ENCODE measurements around the gene MEI1. TPM values are rescaled to one million over a fixed set of nuclear protein-coding genes. Genes with fewer than 3 reads are reported as not detected.

Gene MEI1
- total and polyA plus RNA-seq, 2 of the 4 experiments (the other 2 are of a cell fraction): 0.90 to 2.6 TPM

DNA sequence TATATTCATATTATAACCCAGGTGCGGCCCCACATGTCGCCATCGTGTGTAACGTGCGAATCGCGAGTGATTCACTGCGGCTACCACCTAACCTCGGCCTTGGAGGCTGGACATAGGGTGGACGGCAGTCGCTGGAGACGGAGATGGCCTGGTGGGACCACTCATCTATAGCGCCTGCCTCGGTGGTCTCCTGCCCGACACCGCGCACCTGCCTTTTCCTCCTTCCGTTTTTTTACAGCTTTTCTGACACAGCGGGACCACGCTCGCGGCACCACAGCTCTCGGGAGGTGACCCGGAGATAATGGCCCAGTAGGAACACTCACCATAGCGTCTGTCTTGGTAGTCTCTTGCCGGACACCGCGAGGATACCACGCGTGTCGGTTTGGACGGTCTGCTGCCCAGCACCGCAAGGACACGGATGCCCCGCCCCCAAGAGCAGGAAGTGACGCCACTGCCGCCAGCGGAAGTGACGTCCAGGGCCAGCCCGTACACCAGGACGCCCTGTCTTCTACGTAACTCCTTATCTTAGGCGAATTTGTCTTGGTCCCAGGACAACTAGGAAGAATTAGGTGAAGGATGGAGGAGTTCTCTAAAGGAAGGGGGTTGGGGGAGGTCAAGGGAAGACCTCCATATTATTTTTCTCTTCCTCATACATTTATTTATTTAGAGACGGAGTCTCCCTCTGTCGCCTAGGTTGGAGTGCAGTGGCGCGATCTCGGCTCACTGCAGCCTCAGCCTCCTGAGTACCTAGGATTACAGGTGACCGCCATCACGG lies 17.1 kb upstream of the MEI1 start:
- H4K91ac ChIP-seq (ENCODE audit: insufficient read depth, low read depth, low read length): peak overlapping the region; percentile 57; the same call in 1 of the 2 replicates
- H3K9me3 ChIP-seq (ENCODE audit: control insufficient read depth, insufficient read depth, low read length): no peaks in the 10 kb centered on the region
- H4K8ac ChIP-seq (ENCODE audit: low read depth in 2 of 2, low read length in 2 of 2): peak overlapping the region in 1 of 2 experiments; percentile 92; a peak in 2 of 4 replicates
- peaks cover 7% of the 10 kb centered on the region; the same call in 1 of the 2 replicates for H3K9me1 ChIP-seq (ENCODE audit: insufficient read depth, low read length)
- intact Hi-C loops (cut with micrococcal nuclease) (no loop called here), dilution Hi-C loops (cut with HindIII; ENCODE audit: low sequenced_read_pairs, unreplicated experiment) (no loop called here), in situ Hi-C loops (cut with MboI; ENCODE audit: low sequenced_read_pairs) (no loop called here)
- peak overlapping the region; percentile 61 for H3K56ac ChIP-seq (ENCODE audit: extremely low read depth, insufficient read depth, low read length)
- peaks cover 14% of the 10 kb centered on the region for H3K36me3 ChIP-seq (ENCODE audit: control insufficient read depth, insufficient read depth, low read length)
- CTCF ChIA-PET: interaction anchor here (1.6 kb wide), 1 partner anchor 15 kb away, joined by 5 read pairs; no protein-coding TSS in a partner anchor
- peak overlapping the region; percentile 49 for H3K4me2 ChIP-seq (ENCODE audit: low read depth, low read length)
- H3K9ac ChIP-seq (ENCODE audit: low read depth, low read length): peak overlapping the region; percentile 62
- peaks cover 32% of the 10 kb centered on the region for H4K20me1 ChIP-seq (ENCODE audit: insufficient read depth, low read length)
- no peak overlapping the region for H2BK120ac ChIP-seq (ENCODE audit: low read depth, low read length)
- H3K23ac ChIP-seq (ENCODE audit: low read depth, low read length): peak overlapping the region; percentile 67
- H2BK20ac ChIP-seq (ENCODE audit: low read depth, low read length): no peak overlapping the region; the same call in 1 of the 2 replicates
- peak overlapping the region; percentile 77 for H2BK5ac ChIP-seq (ENCODE audit: low read depth, low read length, poor library complexity, severe bottlenecking)
- peak overlapping the region; percentile 94 for H3K4me3 ChIP-seq (ENCODE audit: insufficient read depth, low read depth, low read length)
- H2BK15ac ChIP-seq (ENCODE audit: low read depth, low read length): no peak overlapping the region
- H3K27me3 ChIP-seq (ENCODE audit: control insufficient read depth, insufficient read depth, low read length): no peaks in the 10 kb centered on the region
- no peak overlapping the region for H3K18ac ChIP-seq (ENCODE audit: low read depth, low read length)
- 35% methylated on average over 12 of the region's 50 CpGs; no CpG with 5 or more reads in 1 of the 2 experiments for WGBS, 2 experiments (ENCODE audit: extremely low coverage in 2 of 2, insufficient read length in 1 of 2)
- peak; percentile 88 for DNase-seq
- H2AK9ac ChIP-seq (replicated peaks; ENCODE audit: low read depth, low read length, poor library complexity): peak overlapping the region; percentile 90
- H2AFZ ChIP-seq (replicated peaks; ENCODE audit: low read length, poor library complexity): peak overlapping the region; percentile 94
- peak overlapping the region; percentile 84 for H3K4ac ChIP-seq (ENCODE audit: low read depth, low read length)
- H2AK5ac ChIP-seq (ENCODE audit: low read depth, low read length): peak overlapping the region; percentile 74
- peak overlapping the region; percentile 43 for H3K27ac ChIP-seq (ENCODE audit: insufficient read depth, low read length)
- H4K5ac ChIP-seq (ENCODE audit: low read depth, low read length): peak overlapping the region; percentile 62; the same call in 1 of the 2 replicates
- POLR2A ChIA-PET (ENCODE audit: unreplicated experiment): no interaction called here
- no TSS peak for BruUV-seq (replicated peaks)
- no peaks in the 10 kb centered on the region; the same call in 1 of the 2 replicates for H3K4me1 ChIP-seq (ENCODE audit: control insufficient read depth, insufficient read depth, low read length)
- H3K79me1 ChIP-seq (ENCODE audit: low read depth in 1 of 2, low read length in 2 of 2): peaks cover 20 to 60% of the 10 kb centered on the region in 2 experiments
- H3K14ac ChIP-seq (replicated peaks; ENCODE audit: low read depth, low read length): peak overlapping the region; percentile 94
- TF ChIP-seq MAZ (IDR thresholded peaks at IDR 0.05; ENCODE audit: borderline replicate concordance, low read depth, low read length) (peak; percentile 48; the same call in 1 of the 2 replicates), MXI1 (IDR thresholded peaks at IDR 0.05; ENCODE audit: borderline replicate concordance, low read depth, low read length) (peak; percentile 85; the same call in 1 of the 2 replicates), POLR2A (IDR thresholded peaks at IDR 0.05; ENCODE audit: low read depth, low read length) (peak; percentile 89)
- TF ChIP-seq, protein P1, sequence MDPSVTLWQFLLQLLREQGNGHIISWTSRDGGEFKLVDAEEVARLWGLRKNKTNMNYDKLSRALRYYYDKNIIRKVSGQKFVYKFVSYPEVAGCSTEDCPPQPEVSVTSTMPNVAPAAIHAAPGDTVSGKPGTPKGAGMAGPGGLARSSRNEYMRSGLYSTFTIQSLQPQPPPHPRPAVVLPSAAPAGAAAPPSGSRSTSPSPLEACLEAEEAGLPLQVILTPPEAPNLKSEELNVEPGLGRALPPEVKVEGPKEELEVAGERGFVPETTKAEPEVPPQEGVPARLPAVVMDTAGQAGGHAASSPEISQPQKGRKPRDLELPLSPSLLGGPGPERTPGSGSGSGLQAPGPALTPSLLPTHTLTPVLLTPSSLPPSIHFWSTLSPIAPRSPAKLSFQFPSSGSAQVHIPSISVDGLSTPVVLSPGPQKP (IDR thresholded peaks at IDR 0.05; ENCODE audit: borderline replicate concordance, low read depth, low read length): no peak
- ATAC-seq (ENCODE audit: low read depth): peak; percentile 96
